ENCODE data around the gene VPS35. TPM values are rescaled to one million over a fixed set of nuclear protein-coding genes. Genes with fewer than 3 reads are reported as not detected.

The VPS35 gene
- total RNA-seq, 1 donor from 2014 or later = 116 TPM

- no peak overlapping the region for H3K4me3 ChIP-seq (ENCODE audit: low read depth, low read length)
- H3K36me3 ChIP-seq (ENCODE audit: control insufficient read depth, insufficient read depth, low read length) = no peaks in the 10 kb centered on the region
- no peak for TF ChIP-seq CTCF (IDR thresholded peaks at IDR 0.05; ENCODE audit: insufficient read depth, low read length, severe bottlenecking)
- DNase-seq (ENCODE audit: low read depth) (no peak), FAIRE-seq (no peak)
- no peaks in the 10 kb centered on the region for H3K27me3 ChIP-seq (ENCODE audit: control insufficient read depth, insufficient read depth, low read length)
These were observed 22.4 kb upstream of the VPS35 start for GRCh38 chr16:46711106-46712058.

GRCh38 chr16:46709469-46710005 lies 20.6 kb upstream of the VPS35 start:
- FAIRE-seq (no peak), DNase-seq (ENCODE audit: low read depth) (no peak)
- Histone ChIP-seq H3K4me3 (ENCODE audit: low read depth, low read length) (no peak overlapping the region), H3K27me3 (ENCODE audit: control insufficient read depth, insufficient read depth, low read length) (no peaks in the 10 kb centered on the region), H3K36me3 (ENCODE audit: control insufficient read depth, insufficient read depth, low read length) (no peaks in the 10 kb centered on the region)
- no peak for TF ChIP-seq CTCF (IDR thresholded peaks at IDR 0.05; ENCODE audit: insufficient read depth, low read length, severe bottlenecking)

- no peak for FAIRE-seq
- no peak for TF ChIP-seq CTCF (IDR thresholded peaks at IDR 0.05; ENCODE audit: insufficient read depth, low read length, severe bottlenecking)
- no peak for DNase-seq (ENCODE audit: low read depth)
- Histone ChIP-seq H3K4me3 (ENCODE audit: low read depth, low read length) (no peak overlapping the region), H3K27me3 (ENCODE audit: control insufficient read depth, insufficient read depth, low read length) (no peaks in the 10 kb centered on the region), H3K36me3 (ENCODE audit: control insufficient read depth, insufficient read depth, low read length) (no peaks in the 10 kb centered on the region)
These were observed 17.7 kb upstream of the VPS35 start for GRCh38 chr16:46706642-46707041.

- DNase-seq (ENCODE audit: low read depth) (no peak), FAIRE-seq (no peak)
- Histone ChIP-seq H3K36me3 (ENCODE audit: control insufficient read depth, insufficient read depth, low read length) (no peaks in the 10 kb centered on the region), H3K27me3 (ENCODE audit: control insufficient read depth, insufficient read depth, low read length) (no peaks in the 10 kb centered on the region), H3K4me3 (ENCODE audit: low read depth, low read length) (no peak overlapping the region)
- TF ChIP-seq CTCF (IDR thresholded peaks at IDR 0.05; ENCODE audit: insufficient read depth, low read length, severe bottlenecking) = no peak
These were observed 13.1 kb upstream of the VPS35 start for GRCh38 chr16:46702030-46702429.

- no peaks in the 10 kb centered on the region for H3K36me3 ChIP-seq (ENCODE audit: control insufficient read depth, insufficient read depth, low read length)
- DNase-seq (ENCODE audit: low read depth) = no peak
- TF ChIP-seq CTCF (IDR thresholded peaks at IDR 0.05; ENCODE audit: insufficient read depth, low read length, severe bottlenecking) = no peak
- H3K27me3 ChIP-seq (ENCODE audit: control insufficient read depth, insufficient read depth, low read length) = no peaks in the 10 kb centered on the region
- no peak overlapping the region for H3K4me3 ChIP-seq (ENCODE audit: low read depth, low read length)
- FAIRE-seq = no peak
These were observed 12.6 kb upstream of the VPS35 start for GRCh38 chr16:46701615-46702014.
